Stimulated activated CD4-positive, alpha-beta T cell treated with anti-CD3 and anti-CD28 coated beads, Interleukin-4, amount 100 ng/mL, for 48 hours (primary cell): Measurements from ENCODE around the gene OSM.

Experiments used
- DNase-seq, 2 donors: peaks; one replicate each; pipeline ENCODE4 v3.0.0-alpha.2; 2020; ENCODE audit warnings: low read depth in 2 of 2

The OSM gene

GRCh38 chr22:30263883-30264282 is 2.8 kb downstream of the OSM start:
- no peak for DNase-seq

- peak; percentile 74 to 84 for DNase-seq
These were observed 3.5 kb downstream of the OSM start for GRCh38 chr22:30262917-30263741.

- DNase-seq: no peak
These were observed 4.5 kb downstream of the OSM start for GRCh38 chr22:30262112-30262511.

GRCh38 chr22:30261134-30261533 is 5.5 kb downstream of the OSM start:
- DNase-seq: no peak

GRCh38 chr22:30260682-30261081 is 6.0 kb downstream of the OSM start:
- no peak for DNase-seq

- DNase-seq: no peak
These were observed 6.4 kb downstream of the OSM start for GRCh38 chr22:30260276-30260675.

GRCh38 chr22:30254314-30254713 is 12.3 kb downstream of the OSM start:
- no peak for DNase-seq

- no peak for DNase-seq
These were observed 13.3 kb downstream of the OSM start for GRCh38 chr22:30253205-30253852.

GRCh38 chr22:30252411-30253204 is 14.0 kb downstream of the OSM start:
- DNase-seq: no peak

GRCh38 chr22:30251711-30252110 is 14.9 kb downstream of the OSM start:
- no peak for DNase-seq

- peak; percentile 32 to 46 for DNase-seq
These were observed 15.9 kb downstream of the OSM start for GRCh38 chr22:30250661-30251267.

GRCh38 chr22:30250039-30250565 is 16.5 kb downstream of the OSM start:
- DNase-seq: no peak

GRCh38 chr22:30249049-30250038 is 17.3 kb downstream of the OSM start:
- DNase-seq: no peak

GRCh38 chr22:30248484-30248883 is 18.2 kb downstream of the OSM start:
- no peak for DNase-seq

- DNase-seq: no peak
These were observed 18.7 kb downstream of the OSM start for GRCh38 chr22:30247974-30248373.

GRCh38 chr22:30247561-30247960 is 19.1 kb downstream of the OSM start:
- no peak for DNase-seq

GRCh38 chr22:30246814-30247376 is 19.8 kb downstream of the OSM start:
- no peak for DNase-seq

- peak; percentile 48 to 53 for DNase-seq
These were observed 20.5 kb downstream of the OSM start, which contains the start of gene LIF for GRCh38 chr22:30245985-30246813. Gene LIF, minus strand, starts transcription at chr22:30246759. Its CDS starts 64 bp downstream, at chr22:30246695.
